ENCODE data around the gene C1orf94. TPM values are rescaled to one million over a fixed set of nuclear protein-coding genes. Genes with fewer than 3 reads are reported as not detected.

C1orf94 gene
- total and polyA plus RNA-seq, 10 of the 15 experiments (the other 5 are each of a cell fraction or from before 2014, with no cell fraction given): not detected

DNA sequence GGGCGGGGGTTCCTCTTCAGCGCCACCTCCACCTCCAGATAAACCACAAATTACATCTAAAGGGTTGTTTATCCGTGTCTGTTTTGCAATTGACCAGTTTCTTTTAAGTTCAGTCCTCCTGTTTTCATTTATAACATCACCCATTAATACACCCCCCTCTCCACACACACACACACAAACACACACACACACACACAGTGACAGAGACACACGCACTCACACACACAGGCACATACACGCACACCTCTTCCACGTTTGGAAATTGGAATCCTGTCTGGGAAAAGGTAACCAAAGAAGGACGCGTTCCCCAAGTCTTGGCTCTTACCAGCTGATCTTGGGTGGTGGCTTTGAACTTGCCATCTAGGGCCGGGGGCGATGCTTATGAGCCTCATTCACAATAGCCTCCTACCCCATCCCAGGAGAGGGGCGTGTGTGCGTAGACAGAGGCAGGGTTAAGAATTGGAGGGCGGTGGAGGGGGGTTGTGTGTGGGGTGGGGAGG, 11.2 kb upstream of the C1orf94 start:
- WGBS (ENCODE audit: insufficient coverage, insufficient replicate concordance, low lambda C conversion rate, missing lambda C conversion rate): 6% methylated on average over 12 of the region's 13 CpGs
- Histone ChIP-seq H3K9ac (ENCODE audit: control insufficient read depth, insufficient read depth, low read length) (no peak overlapping the region), H3K4me3 (no peak overlapping the region), H4K20me1 (ENCODE audit: control insufficient read depth, insufficient read depth) (no peaks in the 10 kb centered on the region), H3K4me2 (ENCODE audit: control insufficient read depth, insufficient read depth) (no peak overlapping the region), H3K27me3 (replicated peaks in 1 of 2; ENCODE audit: control insufficient read depth in 2 of 2, insufficient read depth in 2 of 2, low read length in 1 of 2) (peaks cover 4 to 25% of the 10 kb centered on the region in 2 experiments), H3K36me3 (ENCODE audit: control insufficient read depth in 2 of 2, insufficient read depth in 2 of 2, low read length in 1 of 2) (no peaks in the 10 kb centered on the region), H3K4me1 (ENCODE audit: control insufficient read depth, insufficient read depth, low read length) (no peaks in the 10 kb centered on the region), H2AFZ (ENCODE audit: control insufficient read depth, low read depth, low read length) (no peak overlapping the region), H3K9me3 (replicated peaks; ENCODE audit: control insufficient read depth, insufficient read depth, low read length) (no peaks in the 10 kb centered on the region), H3K79me2 (ENCODE audit: control insufficient read depth, insufficient read depth, low read length) (no peaks in the 10 kb centered on the region), H3K27ac (ENCODE audit: control insufficient read depth, insufficient read depth) (no peak overlapping the region)
- BruUV-seq (replicated peaks): no TSS peak
- no peak for ATAC-seq
- ChIA-PET POLR2A (no interaction called here), CTCF (no interaction called here), RAD21 (ENCODE audit: unreplicated experiment) (no interaction called here), SMC1A (ENCODE audit: uncharacterized antibody, unreplicated experiment) (no interaction called here)
- no peak for TF ChIP-seq IRF4 (IDR thresholded peaks at IDR 0.05; ENCODE audit: low read depth, low read length)
- no peak for TF ChIP-seq SREBF2 (IDR thresholded peaks at IDR 0.05; ENCODE audit: low read length)
- TF ChIP-seq FOXM1 (IDR thresholded peaks at IDR 0.05; ENCODE audit: low read depth, low read length): no peak
- no peak for TF ChIP-seq ZBED1 (IDR thresholded peaks at IDR 0.05; ENCODE audit: borderline replicate concordance)
- no peak for TF ChIP-seq EZH2 (IDR thresholded peaks at IDR 0.05; ENCODE audit: borderline replicate concordance, control insufficient read depth, low read depth, low read length)
- TF ChIP-seq, protein P1, sequence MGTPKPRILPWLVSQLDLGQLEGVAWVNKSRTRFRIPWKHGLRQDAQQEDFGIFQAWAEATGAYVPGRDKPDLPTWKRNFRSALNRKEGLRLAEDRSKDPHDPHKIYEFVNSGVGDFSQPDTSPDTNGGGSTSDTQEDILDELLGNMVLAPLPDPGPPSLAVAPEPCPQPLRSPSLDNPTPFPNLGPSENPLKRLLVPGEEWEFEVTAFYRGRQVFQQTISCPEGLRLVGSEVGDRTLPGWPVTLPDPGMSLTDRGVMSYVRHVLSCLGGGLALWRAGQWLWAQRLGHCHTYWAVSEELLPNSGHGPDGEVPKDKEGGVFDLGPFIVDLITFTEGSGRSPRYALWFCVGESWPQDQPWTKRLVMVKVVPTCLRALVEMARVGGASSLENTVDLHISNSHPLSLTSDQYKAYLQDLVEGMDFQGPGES (IDR thresholded peaks at IDR 0.05): no peak
- no peak for TF ChIP-seq PML (IDR thresholded peaks at IDR 0.05; ENCODE audit: low read length)
- no peak for TF ChIP-seq CEBPB (IDR thresholded peaks at IDR 0.05; ENCODE audit: borderline replicate concordance in 1 of 2, low read depth in 2 of 2, low read length in 2 of 2)
- no peak for TF ChIP-seq BMI1 (IDR thresholded peaks at IDR 0.05; ENCODE audit: borderline replicate concordance)
- no peak for TF ChIP-seq RFX5 (IDR thresholded peaks at IDR 0.05; ENCODE audit: low read depth, low read length)
- TF ChIP-seq, protein P2, sequence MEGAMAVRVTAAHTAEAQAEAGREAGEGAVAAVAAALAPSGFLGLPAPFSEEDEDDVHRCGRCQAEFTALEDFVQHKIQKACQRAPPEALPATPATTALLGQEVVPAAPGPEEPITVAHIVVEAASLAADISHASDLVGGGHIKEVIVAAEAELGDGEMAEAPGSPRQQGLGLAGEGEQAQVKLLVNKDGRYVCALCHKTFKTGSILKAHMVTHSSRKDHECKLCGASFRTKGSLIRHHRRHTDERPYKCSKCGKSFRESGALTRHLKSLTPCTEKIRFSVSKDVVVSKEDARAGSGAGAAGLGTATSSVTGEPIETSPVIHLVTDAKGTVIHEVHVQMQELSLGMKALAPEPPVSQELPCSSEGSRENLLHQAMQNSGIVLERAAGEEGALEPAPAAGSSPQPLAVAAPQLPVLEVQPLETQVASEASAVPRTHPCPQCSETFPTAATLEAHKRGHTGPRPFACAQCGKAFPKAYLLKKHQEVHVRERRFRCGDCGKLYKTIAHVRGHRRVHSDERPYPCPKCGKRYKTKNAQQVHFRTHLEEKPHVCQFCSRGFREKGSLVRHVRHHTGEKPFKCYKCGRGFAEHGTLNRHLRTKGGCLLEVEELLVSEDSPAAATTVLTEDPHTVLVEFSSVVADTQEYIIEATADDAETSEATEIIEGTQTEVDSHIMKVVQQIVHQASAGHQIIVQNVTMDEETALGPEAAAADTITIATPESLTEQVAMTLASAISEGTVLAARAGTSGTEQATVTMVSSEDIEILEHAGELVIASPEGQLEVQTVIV (IDR thresholded peaks at IDR 0.05; ENCODE audit: borderline replicate concordance, partially characterized antibody): no peak
- no peak for TF ChIP-seq ZNF622 (IDR thresholded peaks at IDR 0.05)
- TF ChIP-seq MXI1 (IDR thresholded peaks at IDR 0.05; ENCODE audit: low read depth, low read length): no peak
- TF ChIP-seq, protein P3, sequence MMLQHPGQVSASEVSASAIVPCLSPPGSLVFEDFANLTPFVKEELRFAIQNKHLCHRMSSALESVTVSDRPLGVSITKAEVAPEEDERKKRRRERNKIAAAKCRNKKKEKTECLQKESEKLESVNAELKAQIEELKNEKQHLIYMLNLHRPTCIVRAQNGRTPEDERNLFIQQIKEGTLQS (IDR thresholded peaks at IDR 0.05; ENCODE audit: borderline replicate concordance, extremely low read depth, low read depth, low read length): no peak
- in situ Hi-C loops (cut with MboI): loop anchor here (10.0 kb wide), 1 partner anchor 531 kb away; no protein-coding TSS in a partner anchor
- FAIRE-seq: no peak
- DNase-seq (ENCODE audit: low read depth, low spot score): no peak
- intact Hi-C loops (cut with micrococcal nuclease; ENCODE audit: unreplicated experiment): no loop called here

All from GM12878 (cell line).